Peyer's patch (tissue), 4 donors: ENCODE data around the gene FRMPD4. TPM values are rescaled to one million over a fixed set of nuclear protein-coding genes. Genes with fewer than 3 reads are reported as not detected.

Source experiments
- DNase-seq, 3 donors: peaks; one replicate each; pipeline ENCODE4 v3.0.0-alpha.2; 2017 to 2019
- H3K27ac ChIP-seq, 4 donors: fragments of 200-600 bp; sonication (generic); one replicate each; pipeline ENCODE4 v1.5.1; 2016 to 2019
- H3K27me3 ChIP-seq, 2 donors: fragments of 200-600 bp; sonication (generic); one replicate each; pipeline ENCODE4 v1.5.1; 2019
- H3K36me3 ChIP-seq, 3 donors: fragments of 200-600 bp; sonication (generic); one replicate each; pipeline ENCODE4 v1.5.1; 2016 to 2019
- H3K4me1 ChIP-seq, 4 donors: fragments of 200-600 bp; sonication (generic); one replicate each; pipeline ENCODE4 v1.5.1; 2016 to 2019
- H3K4me3 ChIP-seq, 4 donors: fragments of 200-600 bp; sonication (generic); 1 replicate in 3 of 4; 2 replicates in 1 of 4; pipeline ENCODE4 v1.5.1; 2016 to 2019; ENCODE audit warnings: mild to moderate bottlenecking in 1 of 4
- H3K9me3 ChIP-seq, 4 donors: fragments of 200-600 bp; sonication (generic); one replicate each; pipeline ENCODE4 v1.5.1; 2016 to 2019; ENCODE audit warnings: mild to moderate bottlenecking in 1 of 4
- POLR2A ChIP-seq, 2 donors: fragments of 450-650 bp; IDR thresholded peaks; one replicate each; pipeline ENCODE4 v1.5.1; 2017; ENCODE audit warnings: antibody characterized with exemption in 2 of 2, mild to moderate bottlenecking in 2 of 2, moderate library complexity in 2 of 2
- total RNA-seq, 4 donors: library from RNA; depleted of rRNA; stranded (reverse); fragments of >200 nt; gene quantifications; one replicate each; pipeline ENCODE4 v1.1.0, GENCODE V29; 2016
- TF ChIP-seq, protein P1 (sequence below), 6 experiments: fragments of 450-650 bp in 4 of 6; fragments of 200-600 bp in 2 of 6; sonication (generic) in 1 of 6; IDR thresholded peaks; one replicate each; pipeline ENCODE4 v1.5.1; 2017 to 2019; ENCODE audit warnings: antibody characterized with exemption in 6 of 6, mild to moderate bottlenecking in 3 of 6, moderate library complexity in 1 of 6

The FRMPD4 gene
- total RNA-seq, 4 donors from 2014 or later: 0.19 TPM; not detected in 3

DNA sequence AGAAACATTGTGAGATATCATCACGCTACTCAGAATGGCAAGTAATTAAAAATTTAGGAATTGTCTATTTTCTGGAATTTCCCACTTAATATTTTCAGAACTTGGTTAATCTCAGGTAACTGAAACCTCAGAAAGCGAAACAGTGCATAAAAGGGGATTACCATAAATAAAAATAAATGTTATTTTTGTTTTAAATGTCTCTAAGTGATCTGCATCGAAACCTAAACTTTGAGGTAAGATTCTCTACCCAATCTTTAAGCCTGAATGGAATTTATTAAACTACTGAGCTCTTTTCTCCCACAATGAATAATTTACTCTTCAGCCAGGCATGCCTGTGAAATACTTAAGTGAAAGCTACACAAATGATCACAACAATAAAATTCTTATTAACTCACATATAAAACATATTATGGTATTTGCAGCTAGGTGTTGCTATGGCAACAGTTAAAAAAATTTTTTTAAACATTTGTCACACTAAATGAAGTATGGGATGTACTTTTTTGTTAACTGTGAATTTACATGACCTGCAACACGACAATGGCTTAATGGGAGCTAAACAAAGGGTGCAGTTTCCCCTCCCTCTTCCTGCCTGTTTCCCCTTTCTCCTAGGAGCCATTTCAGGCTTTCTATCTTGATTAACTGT, 432.7 kb downstream of the FRMPD4 start:
- DNase-seq: no peak
- no peaks in the 10 kb centered on the region for H3K36me3 ChIP-seq

DNA sequence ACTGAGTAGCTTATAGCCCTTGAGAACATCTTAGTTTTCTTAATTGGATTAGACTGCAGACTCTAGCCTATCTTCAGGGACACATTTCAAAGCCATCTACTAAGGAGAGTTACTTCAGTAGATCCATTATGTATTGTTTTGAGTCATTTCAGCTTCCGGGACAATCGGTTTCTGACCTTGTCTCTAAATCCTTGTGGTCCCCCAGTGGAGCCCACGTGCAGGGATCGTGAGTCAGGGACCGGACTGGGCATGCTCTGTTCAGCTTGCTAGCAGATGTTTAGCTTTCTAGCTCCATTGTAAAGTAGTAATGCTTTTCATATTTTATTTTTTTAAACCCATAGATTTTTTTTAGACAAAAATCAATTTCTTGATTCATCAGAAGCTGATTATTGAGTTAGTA, 441.0 kb downstream of the FRMPD4 start:
- DNase-seq: no peak
- Histone ChIP-seq H3K4me1 (no peaks in the 10 kb centered on the region), H3K9me3 (no peaks in the 10 kb centered on the region), H3K4me3 (no peak overlapping the region), H3K27me3 (no peaks in the 10 kb centered on the region), H3K27ac (no peak overlapping the region), H3K36me3 (no peaks in the 10 kb centered on the region)
- TF ChIP-seq, protein P1, sequence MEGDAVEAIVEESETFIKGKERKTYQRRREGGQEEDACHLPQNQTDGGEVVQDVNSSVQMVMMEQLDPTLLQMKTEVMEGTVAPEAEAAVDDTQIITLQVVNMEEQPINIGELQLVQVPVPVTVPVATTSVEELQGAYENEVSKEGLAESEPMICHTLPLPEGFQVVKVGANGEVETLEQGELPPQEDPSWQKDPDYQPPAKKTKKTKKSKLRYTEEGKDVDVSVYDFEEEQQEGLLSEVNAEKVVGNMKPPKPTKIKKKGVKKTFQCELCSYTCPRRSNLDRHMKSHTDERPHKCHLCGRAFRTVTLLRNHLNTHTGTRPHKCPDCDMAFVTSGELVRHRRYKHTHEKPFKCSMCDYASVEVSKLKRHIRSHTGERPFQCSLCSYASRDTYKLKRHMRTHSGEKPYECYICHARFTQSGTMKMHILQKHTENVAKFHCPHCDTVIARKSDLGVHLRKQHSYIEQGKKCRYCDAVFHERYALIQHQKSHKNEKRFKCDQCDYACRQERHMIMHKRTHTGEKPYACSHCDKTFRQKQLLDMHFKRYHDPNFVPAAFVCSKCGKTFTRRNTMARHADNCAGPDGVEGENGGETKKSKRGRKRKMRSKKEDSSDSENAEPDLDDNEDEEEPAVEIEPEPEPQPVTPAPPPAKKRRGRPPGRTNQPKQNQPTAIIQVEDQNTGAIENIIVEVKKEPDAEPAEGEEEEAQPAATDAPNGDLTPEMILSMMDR (IDR thresholded peaks at IDR 0.05): no peak
- TF ChIP-seq POLR2A (IDR thresholded peaks at IDR 0.05): no peak

More for the DNA sequence above, 432.7 kb downstream of the FRMPD4 start:
- no peaks in the 10 kb centered on the region for H3K9me3 ChIP-seq
- H3K4me3 ChIP-seq: no peak overlapping the region
- no peaks in the 10 kb centered on the region for H3K4me1 ChIP-seq
- H3K27ac ChIP-seq: no peak overlapping the region
- H3K27me3 ChIP-seq: no peaks in the 10 kb centered on the region
- TF ChIP-seq POLR2A (IDR thresholded peaks at IDR 0.05): no peak
- TF ChIP-seq, protein P1 (IDR thresholded peaks at IDR 0.05): no peak

DNA sequence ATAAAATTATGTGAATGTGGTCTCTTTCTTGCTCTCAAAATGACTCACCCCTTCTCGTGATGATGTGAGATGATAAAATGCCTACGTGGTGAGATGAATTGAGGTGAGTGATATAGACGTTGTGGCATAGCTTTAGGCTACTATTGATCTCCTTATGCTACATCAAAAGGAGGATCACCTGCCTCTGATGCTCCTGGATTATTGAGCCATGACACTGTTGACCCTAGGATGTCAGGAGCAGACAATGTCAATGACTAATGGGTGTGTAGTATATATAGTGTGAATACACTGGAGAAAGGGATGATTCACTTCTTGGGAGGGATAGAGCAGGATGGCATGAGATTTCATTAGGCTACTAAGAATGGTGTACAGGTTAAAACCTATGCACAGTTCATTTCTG, 442.3 kb downstream of the FRMPD4 start:
- Histone ChIP-seq H3K4me3 (no peak overlapping the region), H3K27me3 (no peaks in the 10 kb centered on the region), H3K27ac (no peak overlapping the region), H3K36me3 (no peaks in the 10 kb centered on the region), H3K4me1 (no peaks in the 10 kb centered on the region), H3K9me3 (no peaks in the 10 kb centered on the region)
- DNase-seq: no peak
- TF ChIP-seq POLR2A (IDR thresholded peaks at IDR 0.05): no peak
- TF ChIP-seq, protein P1 (IDR thresholded peaks at IDR 0.05): no peak

DNA sequence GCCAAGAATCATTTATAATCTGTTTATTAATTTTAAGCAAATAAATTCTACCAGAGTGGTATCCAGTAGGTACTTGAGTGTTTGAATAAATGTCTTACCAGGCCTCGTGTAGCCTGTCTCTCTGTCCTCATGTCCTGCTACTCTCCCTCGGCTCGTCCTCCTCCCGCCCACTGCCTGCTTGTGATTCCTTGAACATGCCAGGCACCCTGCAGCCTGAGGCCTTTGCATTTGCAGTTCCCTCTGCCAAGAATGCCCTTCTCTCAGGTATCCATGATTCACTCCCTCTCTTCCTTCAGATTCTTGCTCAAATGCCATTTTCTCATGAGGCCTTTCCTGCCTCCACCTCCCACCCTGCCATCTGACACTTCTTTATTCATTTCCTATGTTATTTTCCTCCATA, 443.3 kb downstream of the FRMPD4 start:
- Histone ChIP-seq H3K36me3 (no peaks in the 10 kb centered on the region), H3K9me3 (no peaks in the 10 kb centered on the region), H3K27ac (no peak overlapping the region), H3K4me1 (no peaks in the 10 kb centered on the region), H3K4me3 (no peak overlapping the region), H3K27me3 (no peaks in the 10 kb centered on the region)
- no peak for TF ChIP-seq POLR2A (IDR thresholded peaks at IDR 0.05)
- TF ChIP-seq, protein P1 (IDR thresholded peaks at IDR 0.05): no peak
- DNase-seq: no peak

DNA sequence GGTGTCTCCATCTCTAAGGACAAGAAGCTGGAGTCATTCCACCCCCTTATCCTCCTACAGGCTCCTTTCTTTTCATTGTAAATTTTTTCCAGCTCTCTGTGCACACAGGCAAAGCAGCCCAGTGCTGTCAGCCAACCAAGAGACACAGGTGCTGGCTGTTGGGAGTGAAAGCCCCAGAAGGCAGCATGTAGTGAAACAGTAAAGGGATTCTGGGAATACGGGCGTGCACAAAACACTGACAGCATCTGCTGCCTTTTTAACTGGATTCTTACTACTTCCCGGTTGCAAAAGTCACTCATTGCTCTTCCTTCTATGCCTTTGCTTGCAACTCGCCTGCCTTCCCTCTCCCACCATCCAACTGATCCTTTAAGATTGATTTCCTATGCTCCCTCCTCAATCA, 444.4 kb downstream of the FRMPD4 start:
- no peaks in the 10 kb centered on the region for H3K9me3 ChIP-seq
- TF ChIP-seq POLR2A (IDR thresholded peaks at IDR 0.05): no peak
- TF ChIP-seq, protein P1 (IDR thresholded peaks at IDR 0.05): no peak
- H3K27me3 ChIP-seq: no peaks in the 10 kb centered on the region
- H3K4me1 ChIP-seq: no peaks in the 10 kb centered on the region
- DNase-seq: no peak
- H3K36me3 ChIP-seq: no peaks in the 10 kb centered on the region
- no peak overlapping the region for H3K4me3 ChIP-seq
- no peak overlapping the region for H3K27ac ChIP-seq

DNA sequence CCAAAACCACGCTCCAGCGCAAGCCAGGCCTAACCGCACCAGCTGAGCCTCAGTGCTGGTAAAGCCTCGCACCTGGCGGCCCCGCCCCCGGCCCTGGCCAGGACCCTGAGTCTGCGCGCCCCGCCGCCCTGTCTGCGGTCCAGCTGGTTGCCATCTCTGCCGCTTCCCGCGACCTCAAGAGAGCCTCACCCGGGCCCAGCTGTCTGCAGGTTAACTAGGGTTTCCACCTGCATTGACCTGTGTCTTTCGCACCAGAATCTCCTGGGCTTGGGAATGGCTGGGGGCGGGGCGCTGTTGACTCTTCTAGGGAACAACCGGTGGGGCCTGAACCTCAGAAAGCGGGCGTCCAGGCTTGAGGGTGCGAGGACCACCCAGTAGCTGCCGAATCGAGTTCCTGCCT, 445.3 kb downstream of the FRMPD4 start:
- no peak for TF ChIP-seq POLR2A (IDR thresholded peaks at IDR 0.05)
- TF ChIP-seq, protein P1 (IDR thresholded peaks at IDR 0.05): no peak
- no peaks in the 10 kb centered on the region for H3K27me3 ChIP-seq
- H3K27ac ChIP-seq: no peak overlapping the region
- H3K4me3 ChIP-seq: no peak overlapping the region
- no peaks in the 10 kb centered on the region for H3K4me1 ChIP-seq
- no peaks in the 10 kb centered on the region for H3K9me3 ChIP-seq
- H3K36me3 ChIP-seq: no peaks in the 10 kb centered on the region
- DNase-seq: no peak
